ENCODE measurements around the gene BCAS1.

Gene BCAS1

GRCh38 chr20:54069501-54069971 lies 858 bp downstream of the BCAS1 start:
- no peak for FAIRE-seq
- TF ChIP-seq POLR2AphosphoS5 (IDR thresholded peaks at IDR 0.05; ENCODE audit: low read depth, low read length) (no peak), POLR2A (IDR thresholded peaks at IDR 0.05; ENCODE audit: low read depth, low read length) (no peak), TAF1 (IDR thresholded peaks at IDR 0.05; ENCODE audit: borderline replicate concordance, low read depth, low read length) (no peak)
- DNase-seq (ENCODE audit: insufficient read length) = no peak

GRCh38 chr20:54068966-54069365 lies 1.4 kb downstream of the BCAS1 start:
- DNase-seq (ENCODE audit: insufficient read length) (no peak), FAIRE-seq (no peak)
- no peak for TF ChIP-seq TAF1 (IDR thresholded peaks at IDR 0.05; ENCODE audit: borderline replicate concordance, low read depth, low read length)
- TF ChIP-seq POLR2AphosphoS5 (IDR thresholded peaks at IDR 0.05; ENCODE audit: low read depth, low read length) = no peak
- TF ChIP-seq POLR2A (IDR thresholded peaks at IDR 0.05; ENCODE audit: low read depth, low read length) = no peak

- TF ChIP-seq POLR2A (IDR thresholded peaks at IDR 0.05; ENCODE audit: low read depth, low read length) (no peak), TAF1 (IDR thresholded peaks at IDR 0.05; ENCODE audit: borderline replicate concordance, low read depth, low read length) (no peak), POLR2AphosphoS5 (IDR thresholded peaks at IDR 0.05; ENCODE audit: low read depth, low read length) (no peak)
- DNase-seq (ENCODE audit: insufficient read length) = no peak
- no peak for FAIRE-seq
Measured at GRCh38 chr20:54068495-54068894, 1.9 kb downstream of the BCAS1 start.

DNA sequence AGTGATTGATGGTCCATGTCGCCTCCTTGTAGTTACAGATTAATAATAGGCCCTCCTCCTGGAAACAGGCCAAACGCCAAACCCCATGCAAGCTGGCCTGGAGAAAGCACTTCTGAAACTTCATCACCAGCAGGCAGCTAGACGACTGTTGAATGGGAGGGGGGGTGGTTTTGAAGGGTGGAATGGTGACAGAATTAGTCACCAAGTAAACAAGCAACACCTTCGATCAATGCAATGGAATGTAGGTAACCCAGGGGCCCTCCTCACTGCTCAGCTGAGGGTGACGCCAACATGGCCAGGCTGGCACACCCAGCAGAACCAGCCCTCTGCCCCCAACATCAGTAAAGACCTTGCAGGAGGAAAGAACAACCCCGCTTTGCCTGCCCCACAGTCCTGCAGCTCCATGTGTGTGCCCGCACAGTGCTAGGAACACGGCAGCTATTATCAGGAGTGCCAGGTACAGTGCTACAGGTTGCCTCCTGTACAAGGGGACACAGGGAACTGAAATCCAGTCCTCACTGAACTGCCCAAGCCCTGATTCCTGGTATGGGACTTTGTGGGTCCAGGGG lies 2.7 kb downstream of the BCAS1 start:
- no peak for DNase-seq (ENCODE audit: insufficient read length)
- TF ChIP-seq TAF1 (IDR thresholded peaks at IDR 0.05; ENCODE audit: borderline replicate concordance, low read depth, low read length) = no peak
- TF ChIP-seq POLR2A (IDR thresholded peaks at IDR 0.05; ENCODE audit: low read depth, low read length) = no peak
- TF ChIP-seq POLR2AphosphoS5 (IDR thresholded peaks at IDR 0.05; ENCODE audit: low read depth, low read length) = no peak
- FAIRE-seq = no peak

- TF ChIP-seq TAF1 (IDR thresholded peaks at IDR 0.05; ENCODE audit: borderline replicate concordance, low read depth, low read length) = no peak
- TF ChIP-seq POLR2A (IDR thresholded peaks at IDR 0.05; ENCODE audit: low read depth, low read length) = no peak
- no peak for TF ChIP-seq POLR2AphosphoS5 (IDR thresholded peaks at IDR 0.05; ENCODE audit: low read depth, low read length)
- FAIRE-seq = no peak
- DNase-seq (ENCODE audit: insufficient read length) = no peak
Measured at GRCh38 chr20:54065601-54066038, 4.8 kb downstream of the BCAS1 start.

DNA sequence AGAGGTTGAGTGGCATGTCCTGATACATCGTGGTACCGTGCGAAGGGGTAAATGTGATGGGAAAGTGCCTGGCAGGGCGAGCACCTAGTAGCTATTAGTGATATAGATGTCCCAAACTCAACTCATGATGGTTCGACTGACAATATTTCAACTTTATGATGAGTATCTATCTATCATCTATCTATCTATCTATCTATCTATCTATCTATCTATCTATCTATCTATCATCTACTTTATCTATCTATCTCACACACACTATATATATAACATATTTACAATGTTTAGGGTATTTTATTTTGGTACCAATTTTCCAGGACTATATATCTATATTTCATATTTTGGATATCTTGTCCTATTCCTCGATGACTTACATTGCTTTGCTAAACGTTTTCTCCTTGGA lies 5.5 kb downstream of the BCAS1 start:
- DNase-seq (ENCODE audit: insufficient read length) (no peak), FAIRE-seq (no peak)
- TF ChIP-seq POLR2AphosphoS5 (IDR thresholded peaks at IDR 0.05; ENCODE audit: low read depth, low read length) (no peak), TAF1 (IDR thresholded peaks at IDR 0.05; ENCODE audit: borderline replicate concordance, low read depth, low read length) (no peak), POLR2A (IDR thresholded peaks at IDR 0.05; ENCODE audit: low read depth, low read length) (no peak)

GRCh38 chr20:54063992-54064676 lies 6.3 kb downstream of the BCAS1 start:
- TF ChIP-seq POLR2AphosphoS5 (IDR thresholded peaks at IDR 0.05; ENCODE audit: low read depth, low read length) = no peak
- no peak for TF ChIP-seq POLR2A (IDR thresholded peaks at IDR 0.05; ENCODE audit: low read depth, low read length)
- no peak for TF ChIP-seq TAF1 (IDR thresholded peaks at IDR 0.05; ENCODE audit: borderline replicate concordance, low read depth, low read length)
- DNase-seq (ENCODE audit: insufficient read length) (no peak), FAIRE-seq (no peak)

- TF ChIP-seq TAF1 (IDR thresholded peaks at IDR 0.05; ENCODE audit: borderline replicate concordance, low read depth, low read length) (no peak), POLR2A (IDR thresholded peaks at IDR 0.05; ENCODE audit: low read depth, low read length) (no peak), POLR2AphosphoS5 (IDR thresholded peaks at IDR 0.05; ENCODE audit: low read depth, low read length) (no peak)
- FAIRE-seq (no peak), DNase-seq (ENCODE audit: insufficient read length) (no peak)
Measured at GRCh38 chr20:54063580-54063979, 6.8 kb downstream of the BCAS1 start.

- DNase-seq (ENCODE audit: insufficient read length) (no peak), FAIRE-seq (peak; percentile 84)
- TF ChIP-seq TAF1 (IDR thresholded peaks at IDR 0.05; ENCODE audit: borderline replicate concordance, low read depth, low read length) (no peak), POLR2AphosphoS5 (IDR thresholded peaks at IDR 0.05; ENCODE audit: low read depth, low read length) (no peak), POLR2A (IDR thresholded peaks at IDR 0.05; ENCODE audit: low read depth, low read length) (no peak)
Measured at GRCh38 chr20:54062812-54063280, 7.5 kb downstream of the BCAS1 start.

GRCh38 chr20:54061101-54061881 lies 9.1 kb downstream of the BCAS1 start:
- FAIRE-seq (no peak), DNase-seq (ENCODE audit: insufficient read length) (no peak)
- TF ChIP-seq POLR2A (IDR thresholded peaks at IDR 0.05; ENCODE audit: low read depth, low read length) (no peak), TAF1 (IDR thresholded peaks at IDR 0.05; ENCODE audit: borderline replicate concordance, low read depth, low read length) (no peak), POLR2AphosphoS5 (IDR thresholded peaks at IDR 0.05; ENCODE audit: low read depth, low read length) (no peak)

- DNase-seq (ENCODE audit: insufficient read length) (no peak), FAIRE-seq (no peak)
- TF ChIP-seq POLR2AphosphoS5 (IDR thresholded peaks at IDR 0.05; ENCODE audit: low read depth, low read length) (no peak), POLR2A (IDR thresholded peaks at IDR 0.05; ENCODE audit: low read depth, low read length) (no peak), TAF1 (IDR thresholded peaks at IDR 0.05; ENCODE audit: borderline replicate concordance, low read depth, low read length) (no peak)
Measured at GRCh38 chr20:54059691-54060364, 10.6 kb downstream of the BCAS1 start.

Data from GM12892 (cell line).